CD14-positive monocyte (primary cell): ENCODE data around the gene TMC7. TPM values are rescaled to one million over a fixed set of nuclear protein-coding genes. Genes with fewer than 3 reads are reported as not detected.

Experiments
- DNase-seq, 3 donors: peaks; one replicate each; pipeline ENCODE4 v3.0.0-alpha.2; 2011 to 2022
- H2AFZ ChIP-seq: 2 replicates; pipeline ENCODE4 v1.6.0; 2012; ENCODE audit warnings: mild to moderate bottlenecking, low read depth, low read length, inconsistent platforms; ENCODE audit not compliant: insufficient read depth, poor library complexity, severe bottlenecking
- H3K27ac ChIP-seq, 2 donors: 1 replicate in 1 of 2; 2 replicates in 1 of 2; pipeline ENCODE4 v1.5.1; 2012 to 2013; ENCODE audit warnings: low read length in 2 of 2, control low read depth in 1 of 2, inconsistent platforms in 1 of 2, low read depth in 1 of 2, mild to moderate bottlenecking in 1 of 2
- H3K27me3 ChIP-seq, 2 donors: one replicate each; pipeline versions ENCODE4 v1.6.0 to v1.6.1; 2011 to 2013; ENCODE audit warnings: low read length in 2 of 2; ENCODE audit not compliant: control insufficient read depth in 2 of 2, insufficient read depth in 2 of 2
- H3K36me3 ChIP-seq, 2 donors: replicated peaks in 1 of 2; 1 replicate in 1 of 2; 2 replicates in 1 of 2; pipeline versions ENCODE4 v1.5.1 to v1.6.1; 2012 to 2013; ENCODE audit warnings: low read length in 2 of 2, control low read depth in 1 of 2, inconsistent platforms in 1 of 2, mild to moderate bottlenecking in 1 of 2; ENCODE audit not compliant: insufficient read depth in 2 of 2, control insufficient read depth in 1 of 2
- H3K4me1 ChIP-seq, 2 donors: 1 replicate in 1 of 2; 2 replicates in 1 of 2; pipeline versions ENCODE4 v1.5.1 to v1.6.1; 2012 to 2013; ENCODE audit warnings: low read length in 2 of 2, control low read depth in 1 of 2, inconsistent platforms in 1 of 2, mild to moderate bottlenecking in 1 of 2, moderate library complexity in 1 of 2; ENCODE audit not compliant: insufficient read depth in 2 of 2, control insufficient read depth in 1 of 2
- H3K4me2 ChIP-seq: replicated peaks from 2 replicates; pipeline ENCODE3; 2012; ENCODE audit warnings: low read length, moderate library complexity, mild to moderate bottlenecking; ENCODE audit not compliant: poor library complexity, severe bottlenecking; ENCODE audit errors: extremely low read depth
- H3K4me3 ChIP-seq, 3 experiments: fragments of 200-600 bp in 1 of 3; sonication (generic) in 1 of 3; replicated peaks in 1 of 3; 1 replicate in 2 of 3; 2 replicates in 1 of 3; pipeline ENCODE4 v1.5.1; 2011 to 2013; ENCODE audit warnings: low read length in 3 of 3, mild to moderate bottlenecking in 3 of 3, control low read depth in 2 of 3, low read depth in 2 of 3, inconsistent platforms in 1 of 3, moderate library complexity in 1 of 3
- H3K79me2 ChIP-seq: 2 replicates; pipeline ENCODE4 v1.6.0; 2012; ENCODE audit warnings: mild to moderate bottlenecking, control low read depth, inconsistent platforms, low read length, moderate library complexity; ENCODE audit not compliant: insufficient read depth
- H3K9ac ChIP-seq: 2 replicates; pipeline ENCODE4 v1.6.0; 2017; ENCODE audit warnings: low read length, mild to moderate bottlenecking; ENCODE audit not compliant: insufficient read depth, poor library complexity, severe bottlenecking
- H3K9me3 ChIP-seq, 2 donors: replicated peaks in 1 of 2; 1 replicate in 1 of 2; 2 replicates in 1 of 2; pipeline versions ENCODE4 v1.5.1 to v1.6.1; 2012 to 2013; ENCODE audit warnings: low read length in 2 of 2, control low read depth in 1 of 2; ENCODE audit not compliant: control insufficient read depth in 1 of 2, insufficient read depth in 1 of 2
- H4K20me1 ChIP-seq: 2 replicates; pipeline ENCODE4 v1.6.0; 2012; ENCODE audit warnings: mild to moderate bottlenecking, low read length, control low read depth, moderate library complexity; ENCODE audit not compliant: insufficient read depth
- H3K27ac Mint-ChIP-seq, 7 donors: one replicate each; pipeline ENCODE4 v1.8.0; 2020; ENCODE audit warnings: mild to moderate bottlenecking in 7 of 7, mixed read lengths in 7 of 7, moderate library complexity in 6 of 7, inconsistent platforms in 2 of 7
- H3K27me3 Mint-ChIP-seq, 3 donors: one replicate each; pipeline ENCODE4 v1.8.0; 2021 to 2022; ENCODE audit warnings: low read depth in 3 of 3, mild to moderate bottlenecking in 3 of 3, mixed read lengths in 3 of 3, moderate library complexity in 3 of 3, inconsistent platforms in 1 of 3
- H3K36me3 Mint-ChIP-seq, 2 donors: one replicate each; pipeline ENCODE4 v1.8.0; 2020; ENCODE audit warnings: mixed read lengths in 2 of 2, inconsistent platforms in 1 of 2, mild to moderate bottlenecking in 1 of 2
- H3K4me1 Mint-ChIP-seq: one replicate; pipeline ENCODE4 v1.8.0; 2020; ENCODE audit warnings: mild to moderate bottlenecking, mixed read lengths
- H3K4me3 Mint-ChIP-seq, 2 donors: one replicate each; pipeline ENCODE4 v1.8.0; 2020; ENCODE audit warnings: mild to moderate bottlenecking in 2 of 2, mixed read lengths in 2 of 2, moderate library complexity in 1 of 2
- H3K9me3 Mint-ChIP-seq, 7 donors: one replicate each; pipeline ENCODE4 v1.8.0; 2020 to 2022; ENCODE audit warnings: mixed read lengths in 7 of 7, mild to moderate bottlenecking in 6 of 7, moderate library complexity in 6 of 7, inconsistent platforms in 2 of 7
- WGBS: methylation state at CpG from one replicate; pipeline ENCODE4 v1.1.5; 2013; ENCODE audit warnings: missing lambda C conversion rate; ENCODE audit not compliant: insufficient coverage; 5-methylcytosine and 5-hydroxymethylcytosine counted together
- intact Hi-C, 2 donors: fragments of 100-400 bp; cut with micrococcal nuclease; formaldehyde crosslinking; loops; one replicate each; pipeline versions ENCODE4 v1.15.0 to v1.15.1; 2023
- polyA plus RNA-seq, 3 donors: library from polyadenylated mRNA; depleted of rRNA in 1 of 3; unstranded in 2 of 3; stranded (reverse) in 1 of 3; fragments of 300-500 nt in 2 of 3; fragments of >200 nt in 1 of 3; fragmentation: Illumina TruSeq in 2 of 3; gene quantifications; 1 replicate in 2 of 3; 2 replicates in 1 of 3; pipeline ENCODE4 v1.2.3, GENCODE V29; 2012 to 2021
- TF ChIP-seq, protein P1 (sequence below): fragments of 200-600 bp; IDR thresholded peaks from one replicate; pipeline ENCODE4 v1.8.0; 2022; ENCODE audit warnings: antibody characterized with exemption, mild to moderate bottlenecking

The TMC7 gene
- polyA plus RNA-seq, 3 donors = not detected

DNA sequence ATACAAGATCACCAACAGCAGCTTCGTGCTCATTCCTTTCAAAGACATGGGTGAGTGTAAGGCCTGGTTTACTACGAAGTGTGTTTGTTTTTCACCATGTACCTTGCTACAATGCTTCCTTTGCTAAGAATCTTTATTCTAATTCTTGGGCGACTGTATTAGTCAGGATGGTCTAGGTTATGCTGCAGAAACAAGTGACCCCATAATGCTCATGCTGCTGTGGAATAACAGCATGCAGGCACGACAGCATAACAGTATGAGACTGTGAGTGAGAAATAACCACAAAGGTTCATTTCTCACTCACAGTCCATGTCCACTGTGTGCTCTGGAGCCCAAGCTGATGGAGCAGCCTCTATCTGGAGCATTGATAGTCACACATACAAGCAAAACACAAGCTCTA is 38.0 kb downstream of the TMC7 start:
- DNase-seq = no peak
- H3K27me3 Mint-ChIP-seq = peaks cover 0 to 7% (median 2%) of the 10 kb centered on the region in 3 donors
- WGBS = 83% methylated on average over 1 of the region's 4 CpGs
- TF ChIP-seq, protein P1, sequence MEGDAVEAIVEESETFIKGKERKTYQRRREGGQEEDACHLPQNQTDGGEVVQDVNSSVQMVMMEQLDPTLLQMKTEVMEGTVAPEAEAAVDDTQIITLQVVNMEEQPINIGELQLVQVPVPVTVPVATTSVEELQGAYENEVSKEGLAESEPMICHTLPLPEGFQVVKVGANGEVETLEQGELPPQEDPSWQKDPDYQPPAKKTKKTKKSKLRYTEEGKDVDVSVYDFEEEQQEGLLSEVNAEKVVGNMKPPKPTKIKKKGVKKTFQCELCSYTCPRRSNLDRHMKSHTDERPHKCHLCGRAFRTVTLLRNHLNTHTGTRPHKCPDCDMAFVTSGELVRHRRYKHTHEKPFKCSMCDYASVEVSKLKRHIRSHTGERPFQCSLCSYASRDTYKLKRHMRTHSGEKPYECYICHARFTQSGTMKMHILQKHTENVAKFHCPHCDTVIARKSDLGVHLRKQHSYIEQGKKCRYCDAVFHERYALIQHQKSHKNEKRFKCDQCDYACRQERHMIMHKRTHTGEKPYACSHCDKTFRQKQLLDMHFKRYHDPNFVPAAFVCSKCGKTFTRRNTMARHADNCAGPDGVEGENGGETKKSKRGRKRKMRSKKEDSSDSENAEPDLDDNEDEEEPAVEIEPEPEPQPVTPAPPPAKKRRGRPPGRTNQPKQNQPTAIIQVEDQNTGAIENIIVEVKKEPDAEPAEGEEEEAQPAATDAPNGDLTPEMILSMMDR = no peak
- H3K4me1 Mint-ChIP-seq = no peaks in the 10 kb centered on the region
- H3K36me3 Mint-ChIP-seq = no peaks in the 10 kb centered on the region
- no peak overlapping the region for H3K4me3 ChIP-seq
- no peak overlapping the region for H3K4me3 Mint-ChIP-seq
- no peak overlapping the region for H3K27ac Mint-ChIP-seq
- no peaks in the 10 kb centered on the region for H3K79me2 ChIP-seq
- intact Hi-C loops = no loop called here
- H3K27ac ChIP-seq = no peak overlapping the region
- H3K4me2 ChIP-seq = no peak overlapping the region
- no peak overlapping the region for H3K9ac ChIP-seq
- H3K36me3 ChIP-seq = no peaks in the 10 kb centered on the region
- no peaks in the 10 kb centered on the region for H3K4me1 ChIP-seq
- no peak overlapping the region for H2AFZ ChIP-seq
- no peaks in the 10 kb centered on the region for H3K9me3 ChIP-seq
- no peaks in the 10 kb centered on the region for H3K27me3 ChIP-seq
- H3K9me3 Mint-ChIP-seq = peaks cover 0 to 4% (median 0%) of the 10 kb centered on the region in 7 donors
- no peaks in the 10 kb centered on the region for H4K20me1 ChIP-seq

DNA sequence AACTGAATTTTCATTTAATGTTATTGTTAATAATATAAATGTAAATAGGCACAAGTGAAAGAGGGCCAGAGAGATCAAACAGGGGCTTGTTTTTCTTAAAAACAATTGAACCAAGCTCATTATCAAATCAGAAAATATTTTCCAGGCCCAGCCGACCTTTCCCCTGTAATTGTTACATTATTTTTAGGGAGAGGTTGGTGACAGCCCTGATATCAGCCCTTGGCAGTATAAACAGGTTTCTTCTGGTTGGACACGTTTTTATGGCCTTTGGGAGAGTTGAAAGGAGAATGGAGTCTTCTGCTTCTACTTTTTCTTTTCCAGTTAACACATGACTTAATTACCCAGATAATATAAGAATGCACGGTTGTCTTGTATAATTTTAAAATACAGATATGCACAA is 43.7 kb downstream of the TMC7 start:
- intact Hi-C loops = no loop called here
- no peak overlapping the region for H2AFZ ChIP-seq
- H3K4me1 ChIP-seq = no peaks in the 10 kb centered on the region
- no peaks in the 10 kb centered on the region for H3K27me3 ChIP-seq
- Mint-ChIP-seq H3K36me3 (no peaks in the 10 kb centered on the region), H3K27me3 (peaks cover 0 to 6% (median 5%) of the 10 kb centered on the region in 3 donors), H3K9me3 (peaks cover 0 to 4% (median 0%) of the 10 kb centered on the region in 7 donors), H3K4me3 (no peak overlapping the region), H3K4me1 (no peaks in the 10 kb centered on the region), H3K27ac (no peak overlapping the region)
- H3K4me3 ChIP-seq = no peak overlapping the region
- H3K9me3 ChIP-seq = no peaks in the 10 kb centered on the region
- TF ChIP-seq, protein P1 = no peak
- no peak overlapping the region for H3K27ac ChIP-seq
- DNase-seq = no peak
- H3K79me2 ChIP-seq = no peaks in the 10 kb centered on the region
- no peaks in the 10 kb centered on the region for H3K36me3 ChIP-seq
- H3K9ac ChIP-seq = no peak overlapping the region
- H3K4me2 ChIP-seq = no peak overlapping the region
- WGBS = no CpG with 5 or more reads among the region's 3 CpGs
- no peaks in the 10 kb centered on the region for H4K20me1 ChIP-seq
